ENCODE data around the gene DYNC1I1.

GRCh38 chr7:95986178-95986764 lies 213.9 kb downstream of the DYNC1I1 start:
- no peak for TF ChIP-seq POLR2AphosphoS5 (IDR thresholded peaks at IDR 0.05; ENCODE audit: low read depth, low read length)
- TF ChIP-seq TAF1 (IDR thresholded peaks at IDR 0.05; ENCODE audit: borderline replicate concordance, insufficient read depth, low read length), result no peak
